GM12878 (cell line): ENCODE results near the gene DCT. TPM values are rescaled to one million over a fixed set of nuclear protein-coding genes. Genes with fewer than 3 reads are reported as not detected.

Source experiments
- ATAC-seq: fragments of 200-7000 bp; cut with Tn5 transposase; 3 replicates; pipeline ENCODE4 v1.9.1; 2020; ENCODE audit warnings: mild to moderate bottlenecking, moderate library complexity
- BruUV-seq: library from RNA; stranded (reverse); fragments of 400-500 nt; replicated peaks from 2 replicates; lab custom pipeline; 2021; lab: Mats Ljungman, UMichigan
- CTCF ChIA-PET: fragments of 300-600 bp; sonication (Branson Sonifier 250); formaldehyde crosslinking; extraction: SDS; loops from one replicate; lab custom pipeline; 2021; ENCODE audit warnings: inconsistent platforms; lab: Yijun Ruan, JAX
- POLR2A ChIA-PET: fragments of 350-600 bp; formaldehyde crosslinking; extraction: SDS; loops from one replicate; lab custom pipeline; 2021; ENCODE audit warnings: inconsistent platforms; lab: Charles Lee
- RAD21 ChIA-PET: fragments of 300-600 bp; sonication (Branson Sonifier 250); formaldehyde crosslinking; loops from one replicate; lab custom pipeline; 2023; ENCODE audit warnings: antibody characterized with exemption; ENCODE audit not compliant: unreplicated experiment; lab: Charles Lee
- SMC1A ChIA-PET: fragments of 300-600 bp; sonication (Branson Sonifier 250); formaldehyde crosslinking; loops from one replicate; lab custom pipeline; 2023; ENCODE audit not compliant: unreplicated experiment, uncharacterized antibody; lab: Charles Lee
- DNase-seq: peaks from one replicate; pipeline ENCODE4 v3.0.0-alpha.2; 2011; ENCODE audit warnings: low read depth, low spot score
- FAIRE-seq: peaks from 3 replicates; lab custom pipeline; 2011; peaks lifted over from hg19 to GRCh38; lab: Jason Lieb, UNC
- H2AFZ ChIP-seq: 2 replicates; pipeline ENCODE4 v1.6.0; 2011; ENCODE audit warnings: low read depth, low read length, control low read depth; ENCODE audit not compliant: control insufficient read depth
- H3K27ac ChIP-seq: 2 replicates; pipeline ENCODE4 v1.5.1; 2011; ENCODE audit warnings: control low read depth; ENCODE audit not compliant: control insufficient read depth, insufficient read depth
- H3K27me3 ChIP-seq, 2 experiments: replicated peaks in 1 of 2; 2 replicates each; pipeline versions ENCODE4 v1.6.0 to v1.6.1; 2011; ENCODE audit warnings: low read length in 1 of 2; ENCODE audit not compliant: control insufficient read depth in 2 of 2, insufficient read depth in 2 of 2
- H3K36me3 ChIP-seq, 2 experiments: 2 replicates each; pipeline ENCODE4 v1.5.1; 2011; ENCODE audit warnings: low read length in 1 of 2; ENCODE audit not compliant: control insufficient read depth in 2 of 2, insufficient read depth in 2 of 2
- H3K4me1 ChIP-seq: 2 replicates; pipeline ENCODE4 v1.6.1; 2011; ENCODE audit warnings: mild to moderate bottlenecking, low read length, moderate library complexity, mixed read lengths; ENCODE audit not compliant: control insufficient read depth, insufficient read depth
- H3K4me2 ChIP-seq: 2 replicates; pipeline ENCODE4 v1.6.0; 2011; ENCODE audit warnings: control low read depth; ENCODE audit not compliant: control insufficient read depth, insufficient read depth
- H3K4me3 ChIP-seq: fragments of 200-600 bp; sonication (generic); 2 replicates; pipeline ENCODE4 v1.5.1; 2016
- H3K79me2 ChIP-seq: 2 replicates; pipeline ENCODE4 v1.6.0; 2011; ENCODE audit warnings: low read length; ENCODE audit not compliant: control insufficient read depth, insufficient read depth
- H3K9ac ChIP-seq: 2 replicates; pipeline ENCODE4 v1.8.0; 2011; ENCODE audit warnings: low read length, control low read depth, mixed read lengths; ENCODE audit not compliant: control insufficient read depth, insufficient read depth
- H3K9me3 ChIP-seq: replicated peaks from 3 replicates; pipeline ENCODE4 v1.5.1; 2011; ENCODE audit warnings: mild to moderate bottlenecking, low read length; ENCODE audit not compliant: control insufficient read depth, insufficient read depth
- H4K20me1 ChIP-seq: 2 replicates; pipeline ENCODE4 v1.6.0; 2011; ENCODE audit not compliant: control insufficient read depth, insufficient read depth
- ATF7 ChIP-seq: fragments of 450-650 bp; IDR thresholded peaks from 2 replicates; pipeline ENCODE4 v1.6.1; 2016; ENCODE audit warnings: low read depth, mild to moderate bottlenecking
- CBX3 ChIP-seq: fragments of 200-600 bp; sonication (generic); IDR thresholded peaks from 2 replicates; pipeline ENCODE4 v1.6.1; 2016; ENCODE audit warnings: low read depth, borderline replicate concordance
- CHD1 ChIP-seq: IDR thresholded peaks from 2 replicates; pipeline ENCODE4 v1.6.1; 2012; ENCODE audit warnings: low read depth, low read length, improper control_type of control experiment
- EED ChIP-seq: sonication (generic); IDR thresholded peaks from 2 replicates; pipeline ENCODE4 v1.6.1; 2016; ENCODE audit warnings: antibody characterized with exemption, low read depth
- FOXM1 ChIP-seq: IDR thresholded peaks from 2 replicates; pipeline ENCODE4 v1.6.1; 2012; ENCODE audit warnings: low read depth, mild to moderate bottlenecking, inconsistent platforms, low read length, moderate library complexity
- LARP7 ChIP-seq: fragments of 450-650 bp; IDR thresholded peaks from 2 replicates; pipeline ENCODE4 v1.6.1; 2017; ENCODE audit warnings: mild to moderate bottlenecking
- MXI1 ChIP-seq: fragments of 150-350 bp; IDR thresholded peaks from 2 replicates; pipeline ENCODE4 v1.6.1; 2011; ENCODE audit warnings: low read depth, mild to moderate bottlenecking, inconsistent platforms, low read length, improper control_type of control experiment
- PML ChIP-seq: IDR thresholded peaks from 2 replicates; pipeline ENCODE4 v1.6.1; 2012; ENCODE audit warnings: low read length, inconsistent platforms
- RBBP5 ChIP-seq: fragments of 200-600 bp; sonication (generic); conservative IDR thresholded peaks from 2 replicates; pipeline ENCODE4 v1.6.1; 2016
- ZBTB4 ChIP-seq: fragments of 450-650 bp; formaldehyde crosslinking; IDR thresholded peaks from 2 replicates; pipeline ENCODE4 v1.4.0; 2022; ENCODE audit warnings: mild to moderate bottlenecking, moderate library complexity
- ZNF207 ChIP-seq: fragments of 450-650 bp; IDR thresholded peaks from 2 replicates; pipeline ENCODE4 v1.6.1; 2014; ENCODE audit warnings: antibody characterized with exemption, mild to moderate bottlenecking, borderline replicate concordance
- WGBS: methylation state at CpG from one replicate; pipeline ENCODE4 v1.1.6; 2016; ENCODE audit warnings: low lambda C conversion rate; ENCODE audit not compliant: insufficient replicate concordance, insufficient coverage; ENCODE audit errors: missing lambda C conversion rate; 5-methylcytosine and 5-hydroxymethylcytosine counted together
- in situ Hi-C: fragments of 300-500 bp; cut with MboI; formaldehyde crosslinking; loops from 9 replicates; pipeline ENCODE4 v1.14.3; 2018; ENCODE audit warnings: mixed read lengths
- intact Hi-C: fragments of 100-400 bp; cut with micrococcal nuclease; formaldehyde crosslinking; loops from one replicate; pipeline ENCODE4 v1.14.2; 2022; ENCODE audit not compliant: unreplicated experiment
- polyA plus RNA-seq, 11 experiments: library from polyadenylated mRNA; depleted of rRNA in 4 of 11; unstranded in 6 of 11; stranded (reverse) in 5 of 11; fragments of >200 nt; fragmentation: Nextera tagmentation in 4 of 11; fragmentation: Illumina TruSeq in 1 of 11; extraction: Ambion mirVana in 4 of 11; extraction: Trizol in 1 of 11; gene quantifications; 1 replicate in 1 of 11; 2 replicates in 10 of 11; pipeline versions ENCODE4 v1.2.1 to v1.2.3, GENCODE V29; 2011 to 2016; ENCODE audit warnings: inconsistent platforms in 2 of 11, missing spikeins in 2 of 11, low read depth in 1 of 11
- total RNA-seq, 4 experiments: library from RNA; depleted of rRNA in 3 of 4; stranded (reverse); fragments of >200 nt in 3 of 4; fragmentation: Illumina TruSeq in 1 of 4; extraction: Trizol in 1 of 4; gene quantifications; 2 replicates each; pipeline versions ENCODE4 v1.2.1 to v1.2.3, GENCODE V29; 2013 to 2021

DCT gene
- total and polyA plus RNA-seq, 10 of the 15 experiments (the other 5 are each of a cell fraction or from before 2014, with no cell fraction given): 0.04 to 0.29 TPM; not detected in 8

GRCh38 chr13:94427313-94427953 lies 52.0 kb downstream of the DCT start:
- Histone ChIP-seq H3K79me2 (no peaks in the 10 kb centered on the region), H3K27me3 (no peaks in the 10 kb centered on the region), H3K9ac (no peak overlapping the region), H3K36me3 (no peaks in the 10 kb centered on the region), H3K4me1 (no peaks in the 10 kb centered on the region), H3K9me3 (no peaks in the 10 kb centered on the region), H2AFZ (no peak overlapping the region), H3K27ac (no peak overlapping the region), H3K4me3 (no peak overlapping the region), H4K20me1 (no peaks in the 10 kb centered on the region), H3K4me2 (no peak overlapping the region)
- SMC1A ChIA-PET: interaction anchor here (1.2 kb wide), 1 partner anchor 190 kb away, joined by 4 read pairs; no protein-coding TSS in a partner anchor
- no TSS peak for BruUV-seq
- RAD21 ChIA-PET: interaction anchor here (0.7 to 1.8 kb wide), 2 partner anchors 190 to 1046 kb away, joined by 3 read pairs; no protein-coding TSS in a partner anchor
- intact Hi-C loops: no loop called here
- ATAC-seq (peak; percentile 33; the same call in 2 of the 3 replicates), FAIRE-seq (no peak), DNase-seq (no peak)
- POLR2A ChIA-PET: interaction anchor here (0.5 kb wide), 1 partner anchor 17 kb away, joined by 3 read pairs; no protein-coding TSS in a partner anchor
- CTCF ChIA-PET: interaction anchor here (0.7 kb wide), 1 partner anchor 9 kb away, joined by 3 read pairs; no protein-coding TSS in a partner anchor
- WGBS: 8% methylated on average over 5 of the region's 5 CpGs
- no peak for TF ChIP-seq CHD1
- no peak for TF ChIP-seq RBBP5
- TF ChIP-seq MXI1: no peak
- TF ChIP-seq CBX3: no peak
- TF ChIP-seq LARP7: no peak
- TF ChIP-seq FOXM1: no peak
- no peak for TF ChIP-seq ATF7
- no peak for TF ChIP-seq PML
- TF ChIP-seq ZNF207: no peak
- no peak for TF ChIP-seq EED
- no peak for TF ChIP-seq ZBTB4 (CRISPR knock-in tag)
- in situ Hi-C loops: loop anchor here (25.0 kb wide), 1 partner anchor 985 kb away; no protein-coding TSS in a partner anchor
